ENCODE measurements around the gene C10orf71. TPM values are rescaled to one million over a fixed set of nuclear protein-coding genes. Genes with fewer than 3 reads are reported as not detected.

C10orf71 gene
- total RNA-seq, 1 experiment from 2014 or later = not detected

- BruUV-seq (replicated peaks) = no TSS peak
Observed at GRCh38 chr10:49323171-49323895, 24.4 kb downstream of the C10orf71 start.

More at GRCh38 chr10:49323171-49323895, 24.4 kb downstream of the C10orf71 start:
- Histone ChIP-seq H3K9ac (ENCODE audit: low read length) (no peak overlapping the region), H2AFZ (ENCODE audit: low read depth, low read length, poor library complexity, severe bottlenecking) (no peak overlapping the region), H3K9me2 (ENCODE audit: insufficient read depth) (no peaks in the 10 kb centered on the region), H4K20me1 (ENCODE audit: insufficient read depth) (no peaks in the 10 kb centered on the region), H3K79me2 (ENCODE audit: insufficient read depth, low read length) (no peaks in the 10 kb centered on the region), H3K4me1 (ENCODE audit: control insufficient read depth in 1 of 2, insufficient read depth in 2 of 2, low read length in 2 of 2) (no peaks in the 10 kb centered on the region), H3K4me2 (ENCODE audit: low read length) (no peak overlapping the region), H3K27ac (ENCODE audit: low read depth, low read length) (no peak overlapping the region), H3K4me3 (replicated peaks in 1 of 2; ENCODE audit: low read depth in 1 of 2, low read length in 2 of 2) (no peak overlapping the region), H3K9me3 (ENCODE audit: control insufficient read depth in 1 of 2, insufficient read depth in 1 of 2, low read depth in 1 of 2, low read length in 2 of 2) (no peaks in the 10 kb centered on the region), H3K36me3 (ENCODE audit: control insufficient read depth in 1 of 2, insufficient read depth in 2 of 2, low read length in 2 of 2) (no peaks in the 10 kb centered on the region), H3K27me3 (ENCODE audit: insufficient read depth, low read length) (peaks cover 32% of the 10 kb centered on the region)
- TF ChIP-seq, protein P1, sequence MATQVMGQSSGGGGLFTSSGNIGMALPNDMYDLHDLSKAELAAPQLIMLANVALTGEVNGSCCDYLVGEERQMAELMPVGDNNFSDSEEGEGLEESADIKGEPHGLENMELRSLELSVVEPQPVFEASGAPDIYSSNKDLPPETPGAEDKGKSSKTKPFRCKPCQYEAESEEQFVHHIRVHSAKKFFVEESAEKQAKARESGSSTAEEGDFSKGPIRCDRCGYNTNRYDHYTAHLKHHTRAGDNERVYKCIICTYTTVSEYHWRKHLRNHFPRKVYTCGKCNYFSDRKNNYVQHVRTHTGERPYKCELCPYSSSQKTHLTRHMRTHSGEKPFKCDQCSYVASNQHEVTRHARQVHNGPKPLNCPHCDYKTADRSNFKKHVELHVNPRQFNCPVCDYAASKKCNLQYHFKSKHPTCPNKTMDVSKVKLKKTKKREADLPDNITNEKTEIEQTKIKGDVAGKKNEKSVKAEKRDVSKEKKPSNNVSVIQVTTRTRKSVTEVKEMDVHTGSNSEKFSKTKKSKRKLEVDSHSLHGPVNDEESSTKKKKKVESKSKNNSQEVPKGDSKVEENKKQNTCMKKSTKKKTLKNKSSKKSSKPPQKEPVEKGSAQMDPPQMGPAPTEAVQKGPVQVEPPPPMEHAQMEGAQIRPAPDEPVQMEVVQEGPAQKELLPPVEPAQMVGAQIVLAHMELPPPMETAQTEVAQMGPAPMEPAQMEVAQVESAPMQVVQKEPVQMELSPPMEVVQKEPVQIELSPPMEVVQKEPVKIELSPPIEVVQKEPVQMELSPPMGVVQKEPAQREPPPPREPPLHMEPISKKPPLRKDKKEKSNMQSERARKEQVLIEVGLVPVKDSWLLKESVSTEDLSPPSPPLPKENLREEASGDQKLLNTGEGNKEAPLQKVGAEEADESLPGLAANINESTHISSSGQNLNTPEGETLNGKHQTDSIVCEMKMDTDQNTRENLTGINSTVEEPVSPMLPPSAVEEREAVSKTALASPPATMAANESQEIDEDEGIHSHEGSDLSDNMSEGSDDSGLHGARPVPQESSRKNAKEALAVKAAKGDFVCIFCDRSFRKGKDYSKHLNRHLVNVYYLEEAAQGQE (IDR thresholded peaks at IDR 0.05; ENCODE audit: low read depth) = no peak
- TF ChIP-seq CBX3 (IDR thresholded peaks at IDR 0.05; ENCODE audit: low read depth) (no peak), ATF3 (IDR thresholded peaks at IDR 0.05) (no peak), YY1 (IDR thresholded peaks at IDR 0.05; ENCODE audit: extremely low read depth, insufficient replicate concordance, low read depth, low read length) (no peak), POLR2A (IDR thresholded peaks at IDR 0.05; ENCODE audit: borderline replicate concordance, extremely low read depth, insufficient read depth, insufficient read length) (no peak), TCF7L2 (IDR thresholded peaks at IDR 0.05; ENCODE audit: borderline replicate concordance, extremely low read depth, insufficient read depth, insufficient read length) (no peak), SIN3A (IDR thresholded peaks at IDR 0.05; ENCODE audit: low read depth) (no peak), FOSL1 (IDR thresholded peaks at IDR 0.05; ENCODE audit: low read depth) (no peak), ZNF274 (IDR thresholded peaks at IDR 0.05; ENCODE audit: low read depth, low read length) (no peak), SRF (IDR thresholded peaks at IDR 0.05; ENCODE audit: low read depth) (no peak), POLR2AphosphoS5 (IDR thresholded peaks at IDR 0.05; ENCODE audit: low read depth, low read length) (no peak), ELF1 (IDR thresholded peaks at IDR 0.05; ENCODE audit: borderline replicate concordance, low read depth) (no peak)
- RAD21 ChIA-PET (ENCODE audit: low non-redundant PET in 1 of 2, low total read pairs in 2 of 2, uncharacterized antibody in 2 of 2, unreplicated experiment in 2 of 2) = no interaction called here
- CTCF ChIA-PET = no interaction called here
- intact Hi-C loops (cut with micrococcal nuclease) = no loop called here
- POLR2A ChIA-PET = no interaction called here
- ATAC-seq (no peak), DNase-seq (ENCODE audit: low read depth, low spot score) (no peak)

Data from HCT116 (cell line).